Endothelial cell (in vitro differentiated cells): ENCODE data around the gene CROCC. TPM values are rescaled to one million over a fixed set of nuclear protein-coding genes. Genes with fewer than 3 reads are reported as not detected.
"Not testable (repeated sequence)": the region's sequence is repeated elsewhere in the genome, so short reads cannot be mapped to it uniquely, and the experiment has no call there.

Experiments
- DNase-seq: peaks from one replicate; pipeline ENCODE4 v3.0.0; 2021; ENCODE audit warnings: low spot score
- H3K27ac Mint-ChIP-seq: one replicate; pipeline ENCODE4 v1.8.0; 2021; ENCODE audit warnings: mixed read lengths, inconsistent platforms; ENCODE audit not compliant: unreplicated experiment
- H3K27me3 Mint-ChIP-seq: one replicate; pipeline ENCODE4 v1.8.0; 2021; ENCODE audit warnings: mild to moderate bottlenecking, moderate library complexity, mixed read lengths, inconsistent platforms; ENCODE audit not compliant: unreplicated experiment
- H3K36me3 Mint-ChIP-seq: one replicate; pipeline ENCODE4 v1.8.0; 2021; ENCODE audit warnings: mild to moderate bottlenecking, low read depth, mixed read lengths, inconsistent platforms; ENCODE audit not compliant: unreplicated experiment
- H3K4me1 Mint-ChIP-seq: one replicate; pipeline ENCODE4 v1.8.0; 2021; ENCODE audit warnings: mild to moderate bottlenecking, mixed read lengths, inconsistent platforms; ENCODE audit not compliant: unreplicated experiment
- H3K4me3 Mint-ChIP-seq: one replicate; pipeline ENCODE4 v1.8.0; 2021; ENCODE audit warnings: mild to moderate bottlenecking, mixed read lengths, inconsistent platforms; ENCODE audit not compliant: unreplicated experiment
- H3K9me3 Mint-ChIP-seq: one replicate; pipeline ENCODE4 v1.8.0; 2021; ENCODE audit warnings: mixed read lengths, inconsistent platforms; ENCODE audit not compliant: unreplicated experiment
- total RNA-seq: library from RNA; stranded (reverse); fragmentation: NEBNext Ultra II Directional; extraction: Animal tissue kit (Norgen Biotek cat#: 25700); gene quantifications from one replicate; pipeline ENCODE4 v1.2.1, GENCODE V29; 2021; ENCODE audit not compliant: unreplicated experiment
- TF ChIP-seq, protein P1 (sequence below): fragments of 200-600 bp; sonication (generic); IDR thresholded peaks from one replicate; pipeline ENCODE4 v1.5.0; 2021; ENCODE audit warnings: antibody characterized with exemption; ENCODE audit not compliant: unreplicated experiment

The CROCC gene
- total RNA-seq, 1 donor from 2014 or later: 38.9 TPM

DNA sequence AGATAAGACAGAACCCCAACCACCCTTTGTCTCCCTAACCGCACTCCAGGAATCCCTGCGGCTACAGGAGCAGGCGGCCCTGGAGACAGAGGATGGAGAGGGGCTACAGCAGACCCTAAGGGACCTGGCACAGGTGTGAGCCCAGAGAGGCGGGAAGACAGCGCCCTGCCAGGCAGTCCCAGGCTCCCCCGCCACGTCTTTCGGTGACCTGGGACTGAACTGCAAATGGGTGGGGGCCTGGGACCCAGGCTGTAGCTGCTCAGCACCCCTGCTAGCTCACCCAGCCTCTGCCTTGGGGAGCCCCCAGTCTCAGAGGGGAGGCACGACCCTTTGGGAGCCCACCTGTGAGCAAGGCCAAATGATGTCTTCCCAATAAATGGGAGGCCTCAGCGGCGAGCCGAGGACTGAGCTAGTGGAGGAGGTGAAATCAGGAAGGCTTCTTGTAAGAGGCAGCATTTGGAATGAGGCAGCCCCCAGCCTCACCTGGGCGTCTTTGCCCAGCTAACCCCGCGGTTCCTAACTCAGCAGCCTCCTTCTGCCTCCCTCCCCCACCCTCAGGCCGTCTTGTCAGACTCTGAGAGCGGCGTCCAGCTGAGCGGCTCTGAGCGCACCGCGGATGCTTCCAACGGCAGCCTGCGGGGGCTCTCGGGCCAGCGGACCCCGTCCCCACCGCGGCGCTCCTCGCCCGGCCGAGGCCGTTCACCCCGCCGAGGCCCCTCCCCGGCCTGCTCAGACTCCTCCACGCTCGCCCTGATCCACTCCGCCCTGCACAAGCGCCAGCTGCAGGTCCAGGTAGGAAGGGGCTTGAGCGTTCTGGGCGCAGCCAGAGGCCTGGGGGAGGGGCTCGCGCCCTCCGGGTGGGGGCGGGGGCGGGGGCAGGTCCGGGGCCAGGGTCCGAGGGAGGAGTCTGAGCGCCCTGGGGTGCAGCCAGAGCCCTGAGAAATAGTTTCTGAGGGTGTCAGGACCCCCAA, 16.9 kb downstream of the CROCC start:
- Mint-ChIP-seq H3K27me3 (peaks cover 13% of the 10 kb centered on the region), H3K36me3 (peaks cover 20% of the 10 kb centered on the region), H3K4me1 (no peaks in the 10 kb centered on the region), H3K9me3 (no peaks in the 10 kb centered on the region), H3K4me3 (no peak overlapping the region), H3K27ac (no peak overlapping the region)
- TF ChIP-seq, protein P1, sequence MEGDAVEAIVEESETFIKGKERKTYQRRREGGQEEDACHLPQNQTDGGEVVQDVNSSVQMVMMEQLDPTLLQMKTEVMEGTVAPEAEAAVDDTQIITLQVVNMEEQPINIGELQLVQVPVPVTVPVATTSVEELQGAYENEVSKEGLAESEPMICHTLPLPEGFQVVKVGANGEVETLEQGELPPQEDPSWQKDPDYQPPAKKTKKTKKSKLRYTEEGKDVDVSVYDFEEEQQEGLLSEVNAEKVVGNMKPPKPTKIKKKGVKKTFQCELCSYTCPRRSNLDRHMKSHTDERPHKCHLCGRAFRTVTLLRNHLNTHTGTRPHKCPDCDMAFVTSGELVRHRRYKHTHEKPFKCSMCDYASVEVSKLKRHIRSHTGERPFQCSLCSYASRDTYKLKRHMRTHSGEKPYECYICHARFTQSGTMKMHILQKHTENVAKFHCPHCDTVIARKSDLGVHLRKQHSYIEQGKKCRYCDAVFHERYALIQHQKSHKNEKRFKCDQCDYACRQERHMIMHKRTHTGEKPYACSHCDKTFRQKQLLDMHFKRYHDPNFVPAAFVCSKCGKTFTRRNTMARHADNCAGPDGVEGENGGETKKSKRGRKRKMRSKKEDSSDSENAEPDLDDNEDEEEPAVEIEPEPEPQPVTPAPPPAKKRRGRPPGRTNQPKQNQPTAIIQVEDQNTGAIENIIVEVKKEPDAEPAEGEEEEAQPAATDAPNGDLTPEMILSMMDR: no peak
- DNase-seq: no peak

DNA sequence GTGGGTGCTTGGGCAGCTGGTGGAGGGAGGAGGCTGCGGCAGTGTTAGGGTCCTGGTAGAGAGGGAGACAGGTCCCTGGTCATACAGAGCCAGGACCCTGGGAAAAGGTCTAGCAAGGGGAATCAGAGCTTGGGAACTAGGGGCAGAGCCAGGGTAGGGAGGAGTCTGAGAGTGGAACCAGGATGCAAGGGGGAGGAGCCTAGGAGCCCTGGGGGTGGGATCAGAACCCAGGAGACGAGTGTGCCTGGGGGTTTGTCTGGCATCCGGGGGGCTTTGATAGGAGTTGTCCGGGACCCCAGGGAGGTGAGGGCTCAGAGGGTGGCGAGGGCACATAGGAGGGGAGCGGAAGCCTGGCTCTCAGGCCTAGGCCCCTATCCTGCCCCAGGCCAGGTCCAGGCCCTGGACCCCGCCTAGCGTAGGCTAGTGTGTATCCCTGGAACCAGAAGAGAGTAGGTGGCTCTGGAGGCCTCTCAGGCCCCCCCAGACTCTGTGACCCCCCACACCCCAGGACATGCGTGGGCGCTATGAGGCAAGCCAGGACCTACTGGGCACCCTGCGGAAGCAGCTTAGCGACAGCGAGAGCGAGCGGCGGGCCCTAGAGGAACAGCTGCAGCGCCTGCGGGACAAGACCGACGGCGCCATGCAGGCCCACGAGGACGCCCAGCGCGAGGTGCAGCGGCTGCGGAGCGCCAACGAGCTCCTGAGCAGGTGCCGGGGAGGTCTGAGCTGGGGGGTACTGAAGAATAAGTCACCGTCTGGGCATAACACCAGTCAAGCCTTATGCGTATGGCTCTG, 17.9 kb downstream of the CROCC start:
- H3K36me3 Mint-ChIP-seq: peaks cover 20% of the 10 kb centered on the region
- not testable (repeated sequence) for H3K27ac Mint-ChIP-seq, H3K4me1 Mint-ChIP-seq, DNase-seq, H3K4me3 Mint-ChIP-seq, H3K9me3 Mint-ChIP-seq
- H3K27me3 Mint-ChIP-seq: peaks cover 13% of the 10 kb centered on the region

DNA sequence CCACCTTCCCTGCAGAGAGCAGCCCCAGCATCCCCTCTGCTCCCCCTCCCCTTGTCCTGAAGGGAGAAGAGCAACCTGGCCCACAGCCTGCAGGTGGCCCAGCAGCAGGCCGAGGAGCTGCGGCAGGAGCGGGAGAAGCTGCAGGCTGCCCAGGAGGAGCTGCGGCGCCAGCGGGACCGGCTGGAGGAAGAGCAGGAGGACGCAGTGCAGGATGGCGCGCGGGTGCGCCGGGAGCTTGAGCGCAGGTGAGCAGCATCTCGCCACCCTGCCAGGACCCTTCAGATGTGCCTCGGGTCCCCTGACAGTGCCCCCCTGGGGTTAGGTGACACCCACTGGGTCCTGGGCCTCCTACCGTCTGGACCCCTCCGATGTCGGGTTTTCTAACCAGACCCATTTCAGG, 22.3 kb downstream of the CROCC start:
- TF ChIP-seq, protein P1: no peak
- no peak for DNase-seq
- no peaks in the 10 kb centered on the region for H3K9me3 Mint-ChIP-seq
- H3K36me3 Mint-ChIP-seq: peaks cover 13% of the 10 kb centered on the region
- H3K27ac Mint-ChIP-seq: no peak overlapping the region
- peaks cover 15% of the 10 kb centered on the region for H3K27me3 Mint-ChIP-seq
- H3K4me3 Mint-ChIP-seq: no peak overlapping the region
- H3K4me1 Mint-ChIP-seq: no peaks in the 10 kb centered on the region

DNA sequence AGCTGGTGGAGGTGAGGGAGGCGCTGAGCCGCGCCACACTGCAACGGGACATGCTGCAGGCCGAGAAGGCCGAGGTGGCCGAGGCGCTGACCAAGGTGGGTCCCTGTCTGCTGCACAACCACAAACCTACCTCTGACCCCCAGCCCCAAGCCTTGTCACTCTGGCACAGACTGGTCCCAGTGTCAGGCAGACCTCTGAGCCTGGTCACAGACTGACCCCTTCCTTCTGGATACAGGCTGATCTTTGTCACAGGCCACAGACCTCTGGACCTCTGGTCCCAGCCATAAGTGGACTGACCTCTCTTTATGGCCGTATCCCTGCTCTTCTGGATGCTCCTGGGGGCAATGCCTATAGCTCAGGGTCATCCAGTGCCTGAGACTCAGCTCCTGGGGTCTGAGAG, 23.8 kb downstream of the CROCC start:
- not testable (repeated sequence) for H3K27ac Mint-ChIP-seq, H3K4me3 Mint-ChIP-seq, H3K9me3 Mint-ChIP-seq, DNase-seq, H3K4me1 Mint-ChIP-seq
- Mint-ChIP-seq H3K27me3 (peaks cover 12% of the 10 kb centered on the region), H3K36me3 (peaks cover 13% of the 10 kb centered on the region)

GRCh38 chr1:16946185-16946584, 24.5 kb downstream of the CROCC start:
- not testable (repeated sequence) for H3K27me3 Mint-ChIP-seq

GRCh38 chr1:16946646-16947045, 24.9 kb downstream of the CROCC start:
- Mint-ChIP-seq H3K4me3 (no peak overlapping the region), H3K4me1 (no peaks in the 10 kb centered on the region), H3K9me3 (no peaks in the 10 kb centered on the region), H3K36me3 (peaks cover 13% of the 10 kb centered on the region), H3K27me3 (peaks cover 10% of the 10 kb centered on the region), H3K27ac (no peak overlapping the region)
- no peak for DNase-seq
- TF ChIP-seq, protein P1: no peak

More at GRCh38 chr1:16946185-16946584, 24.5 kb downstream of the CROCC start:
- H3K36me3 Mint-ChIP-seq: peaks cover 13% of the 10 kb centered on the region
- DNase-seq, H3K27ac Mint-ChIP-seq, H3K9me3 Mint-ChIP-seq, H3K4me3 Mint-ChIP-seq, H3K4me1 Mint-ChIP-seq: not testable (repeated sequence)

DNA sequence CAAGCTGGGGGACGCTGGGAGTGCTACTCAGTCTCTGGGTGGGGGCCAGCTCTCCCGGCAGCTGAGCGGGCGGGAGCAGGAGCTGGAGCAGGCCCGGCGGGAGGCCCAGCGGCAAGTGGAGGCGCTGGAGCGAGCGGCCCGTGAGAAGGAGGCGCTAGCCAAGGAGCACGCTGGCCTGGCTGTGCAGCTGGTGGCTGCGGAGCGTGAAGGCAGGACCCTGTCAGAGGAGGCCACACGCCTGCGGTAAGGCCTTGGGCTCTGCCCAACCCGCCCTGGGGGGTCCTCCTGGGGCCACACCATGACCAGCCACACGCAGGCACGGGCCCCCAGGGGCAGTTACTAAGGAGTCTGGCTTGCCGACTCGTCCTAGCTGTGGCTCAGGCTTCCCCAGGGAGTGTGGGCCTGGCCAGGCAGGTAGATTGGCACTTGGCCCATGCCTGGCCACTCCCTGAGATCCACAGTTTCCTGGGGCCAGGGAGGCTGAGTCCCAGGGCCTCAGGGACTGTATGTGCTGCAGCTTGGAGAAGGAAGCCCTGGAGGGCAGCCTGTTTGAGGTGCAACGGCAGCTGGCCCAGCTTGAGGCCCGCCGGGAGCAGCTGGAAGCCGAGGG, 26.7 kb downstream of the CROCC start:
- H3K4me3 Mint-ChIP-seq, H3K4me1 Mint-ChIP-seq, DNase-seq, H3K36me3 Mint-ChIP-seq, H3K27me3 Mint-ChIP-seq, H3K9me3 Mint-ChIP-seq: not testable (repeated sequence)
- peak overlapping the region; percentile 18 for H3K27ac Mint-ChIP-seq

DNA sequence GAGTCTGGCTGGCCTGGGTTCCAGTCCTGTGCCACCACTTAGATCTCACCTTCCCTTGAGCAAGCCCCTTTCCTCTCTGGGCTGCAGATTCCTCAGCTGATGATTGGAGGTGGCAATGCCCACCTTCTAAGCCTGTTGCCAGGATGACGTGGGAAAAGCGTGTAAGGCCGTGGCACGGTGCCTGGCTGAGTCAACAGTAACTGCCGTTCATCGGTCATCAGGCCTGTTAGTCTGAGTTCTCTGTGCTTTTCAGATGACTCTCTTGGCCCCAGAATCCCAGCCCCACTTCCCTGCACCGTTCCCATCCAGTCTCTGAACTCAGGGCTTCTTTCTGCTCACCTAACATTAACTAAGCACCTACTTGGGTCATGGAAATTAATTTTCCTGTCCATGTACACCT, 27.3 kb downstream of the CROCC start:
- DNase-seq, H3K4me1 Mint-ChIP-seq, H3K27me3 Mint-ChIP-seq, H3K4me3 Mint-ChIP-seq, H3K36me3 Mint-ChIP-seq, H3K9me3 Mint-ChIP-seq, H3K27ac Mint-ChIP-seq: not testable (repeated sequence)
